Measurements from ENCODE around the gene NCOA6. TPM values are rescaled to one million over a fixed set of nuclear protein-coding genes. Genes with fewer than 3 reads are reported as not detected.
"Not testable (repeated sequence)": the region's sequence is repeated elsewhere in the genome, so short reads cannot be mapped to it uniquely, and the experiment has no call there.

NCOA6 gene
- total RNA-seq, 2 experiments from 2014 or later, result 14.6 to 16.3 TPM

DNA sequence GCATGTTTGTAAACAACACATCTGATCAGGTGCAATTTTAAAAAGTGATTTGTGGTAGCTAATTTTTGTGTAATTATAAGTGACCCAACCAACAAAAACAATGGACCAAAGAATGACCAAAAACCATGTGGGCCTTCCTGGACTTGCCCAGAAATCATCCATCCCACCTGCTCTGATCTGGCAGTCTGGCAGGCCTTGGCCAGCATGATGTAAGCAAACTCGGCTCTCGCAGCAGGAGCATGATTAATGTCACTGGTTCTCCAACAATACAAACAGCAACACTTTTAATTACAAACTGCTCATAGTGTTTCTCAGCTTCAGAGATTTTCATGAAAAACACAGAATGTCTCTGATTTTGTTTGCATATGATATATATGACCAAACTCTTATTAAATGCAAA lies 105.2 kb downstream of the NCOA6 start:
- H3K4me1 Mint-ChIP-seq (ENCODE audit: low read depth), result no peaks in the 10 kb centered on the region

DNA sequence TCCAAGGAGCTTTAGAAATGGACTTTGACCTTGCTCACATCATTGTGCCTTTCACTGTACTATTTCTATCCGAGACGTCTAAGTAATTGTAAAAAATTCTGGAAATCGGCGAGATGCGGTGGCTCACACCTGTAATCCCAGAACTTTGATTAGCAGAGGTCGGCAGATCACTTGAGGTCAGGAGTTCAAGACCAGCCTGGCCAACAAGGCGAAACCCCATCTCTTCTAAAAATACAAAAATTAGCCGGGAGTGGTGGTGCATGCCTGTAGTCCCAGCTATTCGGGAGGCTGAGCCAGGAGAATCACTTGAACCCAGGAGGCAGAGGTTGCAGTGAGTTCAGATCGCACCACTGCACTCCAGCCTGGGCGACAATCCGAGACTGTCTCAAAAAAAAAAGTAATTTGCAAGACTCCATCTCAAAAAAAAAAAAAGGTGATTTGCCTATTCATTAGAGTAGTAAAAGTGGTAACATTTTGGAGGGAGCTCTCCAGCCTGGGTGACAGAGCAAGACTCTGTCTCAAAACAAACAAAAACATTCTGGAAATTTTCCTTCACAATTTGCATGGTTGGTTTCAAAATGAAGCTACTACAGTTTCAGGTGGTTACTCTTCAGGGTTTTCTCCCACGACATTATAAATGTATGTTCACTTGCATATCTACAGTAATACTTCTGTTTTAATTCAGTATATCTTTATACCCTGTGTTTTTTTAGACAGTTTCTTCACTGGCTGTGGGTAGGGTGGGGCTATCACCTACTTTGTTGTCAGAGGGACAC lies 106.0 kb downstream of the NCOA6 start:
- POLR2A ChIA-PET, result interaction anchor here (1.0 kb wide), 1 partner anchor 43 kb away, joined by 3 read pairs; the partner anchor contains the start of gene PIGU
- H3K27me3 ChIP-seq (ENCODE audit: control insufficient read depth in 1 of 2, insufficient read depth in 2 of 2, low read length in 2 of 2); ATAC-seq (ENCODE audit: poor library complexity); H3K9me3 Mint-ChIP-seq; H3K4me1 Mint-ChIP-seq (ENCODE audit: low read depth); H3K4me3 Mint-ChIP-seq; DNase-seq; H3K27ac ChIP-seq (ENCODE audit: low read depth in 1 of 2, low read length in 2 of 2); H3K27ac Mint-ChIP-seq; H3K4me3 ChIP-seq (ENCODE audit: low read length); H3K9me3 ChIP-seq (ENCODE audit: control insufficient read depth in 1 of 2, insufficient read depth in 1 of 2, low read length in 2 of 2); H3K27me3 Mint-ChIP-seq; H3K4me1 ChIP-seq (ENCODE audit: insufficient read depth, low read length); intact Hi-C loops (cut with DNase I, micrococcal nuclease): not testable (repeated sequence)
- CTCF ChIA-PET, result interaction anchor here (0.6 to 0.9 kb wide), 2 partner anchors 9 to 49 kb away, joined by 3 read pairs; no protein-coding TSS in a partner anchor
- peaks cover 39% of the 10 kb centered on the region for H3K36me3 ChIP-seq (ENCODE audit: insufficient read depth, low read length)
- H3K36me3 Mint-ChIP-seq (ENCODE audit: low read depth), result peaks cover 63% of the 10 kb centered on the region

More for the DNA sequence above, 105.2 kb downstream of the NCOA6 start:
- Mint-ChIP-seq H3K36me3 (ENCODE audit: low read depth) (peaks cover 60% of the 10 kb centered on the region), H3K4me3 (no peak overlapping the region), H3K27ac (no peak overlapping the region), H3K27me3 (no peaks in the 10 kb centered on the region), H3K9me3 (no peaks in the 10 kb centered on the region)
- no peak for ATAC-seq (ENCODE audit: poor library complexity)
- H3K27ac ChIP-seq (ENCODE audit: low read depth in 1 of 2, low read length in 2 of 2), result no peak overlapping the region
- no peak overlapping the region for H3K4me3 ChIP-seq (ENCODE audit: low read length)
- no peaks in the 10 kb centered on the region for H3K27me3 ChIP-seq (ENCODE audit: control insufficient read depth in 1 of 2, insufficient read depth in 2 of 2, low read length in 2 of 2)
- ChIA-PET POLR2A (interaction anchor here (1.0 kb wide), 1 partner anchor 43 kb away, joined by 3 read pairs; the partner anchor contains the start of gene PIGU), CTCF (interaction anchor here (0.5 to 0.9 kb wide), 2 partner anchors 10 to 414 kb away, joined by 3 read pairs; no protein-coding TSS in a partner anchor)
- DNase-seq, result no peak
- intact Hi-C loops (cut with DNase I, micrococcal nuclease), result no loop called here
- TF ChIP-seq, protein P1, sequence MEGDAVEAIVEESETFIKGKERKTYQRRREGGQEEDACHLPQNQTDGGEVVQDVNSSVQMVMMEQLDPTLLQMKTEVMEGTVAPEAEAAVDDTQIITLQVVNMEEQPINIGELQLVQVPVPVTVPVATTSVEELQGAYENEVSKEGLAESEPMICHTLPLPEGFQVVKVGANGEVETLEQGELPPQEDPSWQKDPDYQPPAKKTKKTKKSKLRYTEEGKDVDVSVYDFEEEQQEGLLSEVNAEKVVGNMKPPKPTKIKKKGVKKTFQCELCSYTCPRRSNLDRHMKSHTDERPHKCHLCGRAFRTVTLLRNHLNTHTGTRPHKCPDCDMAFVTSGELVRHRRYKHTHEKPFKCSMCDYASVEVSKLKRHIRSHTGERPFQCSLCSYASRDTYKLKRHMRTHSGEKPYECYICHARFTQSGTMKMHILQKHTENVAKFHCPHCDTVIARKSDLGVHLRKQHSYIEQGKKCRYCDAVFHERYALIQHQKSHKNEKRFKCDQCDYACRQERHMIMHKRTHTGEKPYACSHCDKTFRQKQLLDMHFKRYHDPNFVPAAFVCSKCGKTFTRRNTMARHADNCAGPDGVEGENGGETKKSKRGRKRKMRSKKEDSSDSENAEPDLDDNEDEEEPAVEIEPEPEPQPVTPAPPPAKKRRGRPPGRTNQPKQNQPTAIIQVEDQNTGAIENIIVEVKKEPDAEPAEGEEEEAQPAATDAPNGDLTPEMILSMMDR (IDR thresholded peaks at IDR 0.05), result no peak
- peaks cover 33% of the 10 kb centered on the region for H3K36me3 ChIP-seq (ENCODE audit: insufficient read depth, low read length)
- no peaks in the 10 kb centered on the region for H3K9me3 ChIP-seq (ENCODE audit: control insufficient read depth in 1 of 2, insufficient read depth in 1 of 2, low read length in 2 of 2)
- H3K4me1 ChIP-seq (ENCODE audit: insufficient read depth, low read length), result no peaks in the 10 kb centered on the region

DNA sequence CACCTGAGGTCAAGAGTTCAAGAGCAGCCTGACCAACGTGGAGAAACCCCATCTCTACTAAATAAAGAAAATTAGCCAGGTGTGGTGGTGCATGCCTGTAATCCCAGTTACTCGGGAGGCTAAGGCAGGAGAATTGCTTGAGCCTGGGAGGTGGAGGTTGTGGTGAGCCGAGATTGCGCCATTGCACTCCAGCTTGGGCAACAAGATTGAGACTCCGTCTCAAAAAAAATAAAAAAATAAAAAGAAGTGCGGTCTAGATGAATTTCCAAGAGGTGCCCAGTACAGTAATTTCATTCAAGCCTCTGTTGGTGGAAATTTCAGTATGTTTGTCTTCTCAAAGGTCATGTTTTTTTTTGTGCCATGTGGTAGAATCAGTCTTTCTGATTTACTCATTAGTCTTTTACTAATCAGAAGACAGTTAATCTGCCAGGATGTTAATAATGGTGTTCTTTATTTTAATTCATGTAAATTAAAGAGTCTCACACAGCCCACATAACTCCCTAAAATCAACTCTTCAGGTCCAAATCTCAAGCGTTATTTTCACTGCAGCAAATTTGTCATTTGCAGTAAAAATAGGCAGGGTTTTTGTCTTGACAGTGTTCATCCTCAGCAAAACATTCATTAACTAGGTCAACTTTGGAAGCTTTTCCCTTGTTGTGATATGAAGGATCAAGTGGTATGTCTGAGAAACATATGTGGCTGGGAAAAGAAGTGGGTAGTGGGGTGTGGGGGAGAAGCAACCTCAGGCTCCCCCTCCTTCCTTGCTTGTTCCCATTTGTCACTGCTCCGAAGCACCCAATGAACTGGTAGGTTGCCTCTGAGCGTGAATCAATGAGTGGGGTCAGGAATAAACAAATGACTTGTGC lies 108.0 kb downstream of the NCOA6 start:
- TF ChIP-seq, protein P1 (IDR thresholded peaks at IDR 0.05), result no peak
- H3K4me1 Mint-ChIP-seq (ENCODE audit: low read depth), result no peaks in the 10 kb centered on the region
- H3K9me3 Mint-ChIP-seq, result no peaks in the 10 kb centered on the region
- H3K4me3 Mint-ChIP-seq, result no peak overlapping the region
- Histone ChIP-seq H3K27me3 (ENCODE audit: control insufficient read depth in 1 of 2, insufficient read depth in 2 of 2, low read length in 2 of 2) (no peaks in the 10 kb centered on the region), H3K4me3 (ENCODE audit: low read length) (no peak overlapping the region), H3K4me1 (ENCODE audit: insufficient read depth, low read length) (no peaks in the 10 kb centered on the region), H3K27ac (ENCODE audit: low read depth in 1 of 2, low read length in 2 of 2) (no peak overlapping the region), H3K36me3 (ENCODE audit: insufficient read depth, low read length) (peaks cover 29% of the 10 kb centered on the region), H3K9me3 (ENCODE audit: control insufficient read depth in 1 of 2, insufficient read depth in 1 of 2, low read length in 2 of 2) (no peaks in the 10 kb centered on the region)
- ChIA-PET CTCF (no interaction called here), POLR2A (no interaction called here)
- ATAC-seq (ENCODE audit: poor library complexity) (no peak), DNase-seq (no peak)
- intact Hi-C loops (cut with DNase I, micrococcal nuclease), result no loop called here
- H3K36me3 Mint-ChIP-seq (ENCODE audit: low read depth), result peaks cover 54% of the 10 kb centered on the region
- H3K27me3 Mint-ChIP-seq, result no peaks in the 10 kb centered on the region
- H3K27ac Mint-ChIP-seq, result no peak overlapping the region

Measured in CD4-positive, alpha-beta T cell (primary cell).